RWPE1 (cell line): ENCODE results near the gene ABCA2.

Experiments used
- CTCF ChIA-PET: fragments of 350-600 bp; sonication (Branson Sonifier 250); formaldehyde crosslinking; extraction: SDS; loops from one replicate; lab custom pipeline; 2021; lab: Yijun Ruan, JAX
- POLR2A ChIA-PET: fragments of 400-600 bp; formaldehyde crosslinking; extraction: SDS; loops from one replicate; lab custom pipeline; 2020; ENCODE audit warnings: antibody characterized with exemption; ENCODE audit not compliant: low non-redundant PET; lab: Yijun Ruan, JAX
- DNase-seq: peaks from one replicate; pipeline ENCODE4 v3.0.0; 2012; ENCODE audit warnings: low spot score
- H3K27ac ChIP-seq: fragments of 450-650 bp; 2 replicates; pipeline ENCODE4 v1.5.1; 2017
- TF ChIP-seq, protein P1 (sequence below): fragments of 450-650 bp; conservative IDR thresholded peaks from 2 replicates; pipeline ENCODE4 v1.5.1; 2017; ENCODE audit warnings: low read depth, mild to moderate bottlenecking

Gene ABCA2

DNA sequence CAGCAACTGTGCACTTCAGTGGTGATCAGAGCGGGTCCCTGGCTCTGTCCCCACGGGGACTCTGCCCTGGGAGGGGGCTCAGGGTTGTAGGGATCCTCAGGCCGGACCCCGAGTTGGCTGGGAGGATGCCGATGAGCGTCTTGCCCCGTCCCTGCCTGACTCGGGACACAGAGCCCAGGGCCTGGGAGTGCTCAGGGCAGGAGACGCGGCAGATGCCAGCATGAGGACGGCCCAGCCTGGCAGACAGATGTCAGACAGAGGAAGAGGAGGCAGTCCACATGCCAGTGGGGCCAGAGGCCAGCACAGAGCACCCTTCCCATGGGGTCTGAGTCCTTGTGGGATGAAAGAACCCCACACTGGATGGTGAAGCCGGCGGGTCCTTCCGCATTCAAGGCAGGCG, 64.7 kb downstream of the ABCA2 start:
- peak overlapping the region; percentile 66 for H3K27ac ChIP-seq
- TF ChIP-seq, protein P1, sequence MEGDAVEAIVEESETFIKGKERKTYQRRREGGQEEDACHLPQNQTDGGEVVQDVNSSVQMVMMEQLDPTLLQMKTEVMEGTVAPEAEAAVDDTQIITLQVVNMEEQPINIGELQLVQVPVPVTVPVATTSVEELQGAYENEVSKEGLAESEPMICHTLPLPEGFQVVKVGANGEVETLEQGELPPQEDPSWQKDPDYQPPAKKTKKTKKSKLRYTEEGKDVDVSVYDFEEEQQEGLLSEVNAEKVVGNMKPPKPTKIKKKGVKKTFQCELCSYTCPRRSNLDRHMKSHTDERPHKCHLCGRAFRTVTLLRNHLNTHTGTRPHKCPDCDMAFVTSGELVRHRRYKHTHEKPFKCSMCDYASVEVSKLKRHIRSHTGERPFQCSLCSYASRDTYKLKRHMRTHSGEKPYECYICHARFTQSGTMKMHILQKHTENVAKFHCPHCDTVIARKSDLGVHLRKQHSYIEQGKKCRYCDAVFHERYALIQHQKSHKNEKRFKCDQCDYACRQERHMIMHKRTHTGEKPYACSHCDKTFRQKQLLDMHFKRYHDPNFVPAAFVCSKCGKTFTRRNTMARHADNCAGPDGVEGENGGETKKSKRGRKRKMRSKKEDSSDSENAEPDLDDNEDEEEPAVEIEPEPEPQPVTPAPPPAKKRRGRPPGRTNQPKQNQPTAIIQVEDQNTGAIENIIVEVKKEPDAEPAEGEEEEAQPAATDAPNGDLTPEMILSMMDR: no peak
- ChIA-PET POLR2A (no interaction called here), CTCF (no interaction called here)
- DNase-seq: no peak

DNA sequence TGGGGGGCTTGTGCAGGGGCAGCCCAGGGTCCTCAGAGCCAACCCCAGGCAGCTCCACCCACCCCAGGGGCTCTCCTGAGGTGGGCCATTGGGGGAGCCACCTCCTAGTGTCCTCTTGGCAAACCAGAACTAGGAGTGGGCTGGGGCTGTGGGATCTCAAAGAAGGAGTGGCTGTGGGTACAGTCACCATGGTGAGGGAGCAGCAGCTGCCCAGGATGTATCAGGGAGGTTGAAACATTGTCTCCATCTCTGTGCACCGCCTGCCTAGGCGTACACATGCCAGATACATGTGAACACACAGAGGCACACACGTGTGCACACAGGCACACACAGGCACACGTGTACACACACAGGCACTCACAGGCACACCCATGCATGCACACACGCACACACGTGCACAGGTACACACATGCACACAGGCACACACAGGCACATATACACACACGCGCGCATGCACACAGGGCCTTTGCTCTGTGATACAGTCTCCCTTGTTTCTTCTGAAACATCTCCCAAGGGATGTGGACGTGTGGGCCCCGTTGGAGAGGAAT, 65.3 kb downstream of the ABCA2 start:
- ChIA-PET POLR2A (no interaction called here), CTCF (interaction anchor here (0.7 kb wide), 1 partner anchor 11 kb away, joined by 3 read pairs; no protein-coding TSS in a partner anchor)
- TF ChIP-seq, protein P1: no peak
- no peak for DNase-seq
- peak overlapping the region; percentile 66 for H3K27ac ChIP-seq

DNA sequence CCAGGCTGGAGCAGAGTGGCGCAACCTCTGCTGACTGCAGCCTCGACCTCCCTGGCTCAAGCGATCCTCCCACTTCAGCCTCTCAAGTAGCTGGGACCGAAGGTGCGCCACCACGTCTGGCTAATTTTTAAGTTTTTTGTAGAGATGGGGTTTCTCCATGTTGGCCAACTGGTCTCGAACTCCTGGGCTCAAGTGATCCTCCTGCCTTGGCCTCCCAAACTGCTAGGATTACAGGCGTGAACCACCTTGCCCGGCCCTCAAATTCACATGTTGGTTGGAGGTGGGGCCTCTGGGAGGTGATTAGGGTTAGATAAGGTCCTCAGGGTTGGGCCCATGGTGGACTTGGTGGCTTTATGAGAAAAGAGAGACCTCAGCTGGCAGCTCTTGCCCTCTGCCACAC, 65.9 kb downstream of the ABCA2 start:
- POLR2A ChIA-PET: no interaction called here
- CTCF ChIA-PET: interaction anchor here (0.7 to 1.1 kb wide), 2 partner anchors 11 to 68 kb away, joined by 3 to 4 read pairs; no protein-coding TSS in a partner anchor
- H3K27ac ChIP-seq: peak overlapping the region; percentile 66
- no peak for DNase-seq
- TF ChIP-seq, protein P1: no peak

DNA sequence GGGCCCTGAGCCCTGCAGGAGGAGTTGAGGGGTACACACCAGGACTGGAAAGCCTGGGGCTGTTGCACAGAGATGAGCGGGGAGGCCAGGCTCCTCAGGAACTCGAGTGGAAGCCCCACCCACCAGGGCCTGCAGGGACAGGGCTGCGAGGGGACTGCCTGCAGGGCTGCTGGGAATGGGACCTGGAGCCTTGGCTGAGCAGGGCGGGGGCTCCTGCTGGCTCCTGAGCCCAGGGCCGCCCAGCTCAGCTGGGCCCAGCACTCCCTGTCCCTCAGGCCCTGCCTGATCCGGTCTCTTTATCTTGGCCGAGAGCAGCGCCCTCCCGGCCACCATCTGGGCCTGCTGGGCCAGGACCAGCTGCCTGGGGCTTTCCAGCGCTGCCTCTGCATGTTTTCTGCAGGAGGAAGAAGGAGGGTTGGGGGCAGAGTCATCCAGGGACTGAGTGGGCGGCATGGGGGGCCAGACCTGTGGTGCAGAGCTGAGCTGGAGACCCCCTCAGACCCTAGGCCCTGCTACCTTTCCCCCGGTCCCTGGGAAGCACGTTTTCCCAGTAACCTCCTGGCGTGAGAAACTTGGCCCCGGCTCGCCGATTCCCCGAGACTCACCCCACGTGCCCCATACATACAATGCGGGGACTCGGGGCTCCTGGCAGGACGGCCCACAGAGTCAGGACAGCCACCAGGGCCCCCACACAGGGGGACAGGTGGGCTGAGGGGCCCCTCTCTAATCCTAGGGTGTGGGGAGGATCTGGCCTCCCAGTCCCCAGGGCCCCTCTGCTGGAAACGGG, 66.6 kb downstream of the ABCA2 start:
- DNase-seq: no peak
- POLR2A ChIA-PET: no interaction called here
- TF ChIP-seq, protein P1: no peak

DNA sequence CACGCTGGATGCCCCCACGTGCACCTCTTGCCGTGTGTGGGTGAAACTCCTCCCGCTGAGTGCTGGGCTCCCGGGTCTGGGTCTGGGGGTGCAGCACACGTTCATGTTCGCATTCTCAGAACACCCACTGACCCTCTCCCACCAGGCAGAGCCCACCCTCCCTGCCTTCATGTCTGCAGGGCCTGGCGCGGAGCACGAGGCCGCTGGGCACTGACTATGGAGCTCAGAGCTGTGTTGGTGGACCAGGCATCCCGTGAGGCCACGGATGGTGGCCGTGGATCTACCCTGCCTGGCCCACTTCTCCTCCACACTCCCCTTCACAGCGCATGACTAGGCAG, 67.1 kb downstream of the ABCA2 start:
- TF ChIP-seq, protein P1: no peak
- ChIA-PET POLR2A (no interaction called here), CTCF (no interaction called here)
- no peak for DNase-seq
- peak overlapping the region; percentile 66 for H3K27ac ChIP-seq

More for the DNA sequence above, 66.6 kb downstream of the ABCA2 start:
- CTCF ChIA-PET: interaction anchor here (1.1 kb wide), 1 partner anchor 68 kb away, joined by 4 read pairs; no protein-coding TSS in a partner anchor
- H3K27ac ChIP-seq: peak overlapping the region; percentile 66

DNA sequence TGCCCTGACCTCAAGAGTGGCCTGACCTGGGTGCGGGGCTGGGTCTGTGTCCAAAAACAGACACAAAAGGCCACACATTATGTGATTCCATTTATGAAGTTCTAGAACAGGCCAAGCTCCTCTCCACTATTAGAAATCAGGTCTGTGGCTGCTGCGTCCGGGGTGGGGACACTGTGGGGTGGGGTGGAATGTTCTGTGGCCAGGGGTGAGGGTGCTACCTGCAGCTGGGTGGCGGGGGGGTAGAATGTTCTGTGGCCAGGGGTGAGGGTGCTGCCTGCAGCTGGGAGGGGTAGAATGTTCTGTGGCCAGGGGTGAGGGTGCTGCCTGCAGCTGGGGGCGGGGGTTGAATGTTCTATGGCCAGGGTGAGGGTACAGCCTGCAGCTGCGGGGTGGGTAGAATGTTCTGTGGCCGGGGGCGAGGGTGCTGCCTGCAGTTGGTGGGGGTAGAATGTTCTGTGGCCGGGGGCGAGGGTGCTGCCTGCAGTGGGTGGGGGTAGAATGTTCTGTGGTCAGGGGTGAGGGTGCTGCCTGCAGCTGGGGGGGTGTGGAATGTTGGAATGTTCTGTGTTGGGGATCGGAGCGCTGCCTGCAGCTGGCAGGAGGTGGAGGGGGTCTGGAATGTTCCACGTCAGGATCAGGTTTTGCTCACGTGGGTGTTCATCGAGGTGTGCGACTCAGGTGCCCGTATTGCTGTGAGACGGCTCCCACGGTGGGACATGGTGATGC, 67.7 kb downstream of the ABCA2 start:
- ChIA-PET CTCF (interaction anchor here (0.6 kb wide), 1 partner anchor 16 kb away, joined by 3 read pairs; the partner anchor contains the start of gene FBXW5), POLR2A (interaction anchor here (0.5 kb wide), 1 partner anchor 60 kb away, joined by 4 read pairs; no protein-coding TSS in a partner anchor)
- H3K27ac ChIP-seq: peak overlapping the region; percentile 66; the same call in 1 of the 2 replicates
- DNase-seq: no peak
- TF ChIP-seq, protein P1: no peak
